HepG2 (cell line): ENCODE measurements around the gene C17orf58. TPM values are rescaled to one million over a fixed set of nuclear protein-coding genes. Genes with fewer than 3 reads are reported as not detected.

Source experiments
- ATAC-seq: fragments of 200-7000 bp; cut with Tn5 transposase; 3 replicates; pipeline ENCODE4 v1.9.1; 2020; ENCODE audit warnings: mild to moderate bottlenecking, moderate library complexity
- BruUV-seq: library from RNA; stranded (reverse); fragments of 400-500 nt; replicated peaks from 2 replicates; lab custom pipeline; 2021; lab: Mats Ljungman, UMichigan
- CTCF ChIA-PET: fragments of 300-600 bp; formaldehyde crosslinking; extraction: SDS; loops from one replicate; lab custom pipeline; 2021; ENCODE audit warnings: low total read pairs, inconsistent platforms, low intra/inter-chr PET ratio; lab: Yijun Ruan, JAX
- POLR2A ChIA-PET: fragments of 350-600 bp; sonication (Branson Sonifier 250); formaldehyde crosslinking; loops from one replicate; lab custom pipeline; 2020; ENCODE audit warnings: antibody characterized with exemption, inconsistent platforms; lab: Yijun Ruan, JAX
- DNase-seq: peaks from one replicate; pipeline ENCODE4 v3.0.0-alpha.2; 2015; ENCODE audit warnings: low spot score
- FAIRE-seq: peaks from 3 replicates; lab custom pipeline; 2011; peaks lifted over from hg19 to GRCh38; lab: Jason Lieb, UNC
- H2AFZ ChIP-seq: one replicate; pipeline ENCODE4 v1.6.1; 2011; ENCODE audit warnings: low read length, inconsistent platforms
- H3K27ac ChIP-seq: fragments of 300-600 bp; 3 replicates; pipeline ENCODE4 v1.8.0; 2011; ENCODE audit warnings: mixed run types, mild to moderate bottlenecking, mixed read lengths, low read length, inconsistent platforms; ENCODE audit not compliant: insufficient read depth; ENCODE audit errors: extremely low read length
- H3K27me3 ChIP-seq, 2 experiments: fragments of 200-600 bp in 1 of 2; 2 replicates in 1 of 2; 3 replicates in 1 of 2; pipeline versions ENCODE4 v1.6.0 to v1.8.0; 2011; ENCODE audit warnings: low read length in 2 of 2, mild to moderate bottlenecking in 2 of 2, moderate library complexity in 2 of 2, inconsistent platforms in 1 of 2; ENCODE audit not compliant: insufficient read depth in 2 of 2, control insufficient read depth in 1 of 2
- H3K36me3 ChIP-seq, 2 experiments: fragments of 200-600 bp in 1 of 2; replicated peaks in 1 of 2; 2 replicates in 1 of 2; 3 replicates in 1 of 2; pipeline versions ENCODE4 v1.5.1 to v1.8.0; 2011; ENCODE audit warnings: low read length in 2 of 2, inconsistent platforms in 1 of 2; ENCODE audit not compliant: insufficient read depth in 2 of 2, control insufficient read depth in 1 of 2
- H3K4me1 ChIP-seq: 2 replicates; pipeline ENCODE4 v1.5.1; 2012; ENCODE audit warnings: low read length, inconsistent platforms; ENCODE audit not compliant: insufficient read depth
- H3K4me2 ChIP-seq: 2 replicates; pipeline ENCODE4 v1.6.0; 2011; ENCODE audit warnings: low read depth, low read length, inconsistent platforms
- H3K4me3 ChIP-seq, 3 experiments: fragments of 200-600 bp in 1 of 3; sonication (generic), shearing (Covaris generic) in 1 of 3; replicated peaks in 1 of 3; 2 replicates each; pipeline ENCODE4 v1.5.1; 2011 to 2016; ENCODE audit warnings: low read length in 3 of 3, inconsistent platforms in 2 of 3, low read depth in 2 of 3, mild to moderate bottlenecking in 2 of 3, control low read depth in 1 of 3, mixed read lengths in 1 of 3; ENCODE audit not compliant: insufficient read depth in 1 of 3
- H3K79me2 ChIP-seq: one replicate; pipeline ENCODE4 v1.6.1; 2011; ENCODE audit warnings: low read length, inconsistent platforms; ENCODE audit not compliant: insufficient read depth
- H3K9ac ChIP-seq: 2 replicates; pipeline ENCODE4 v1.6.0; 2011; ENCODE audit warnings: mild to moderate bottlenecking, low read depth, low read length, inconsistent platforms; ENCODE audit not compliant: insufficient read depth
- H3K9me3 ChIP-seq: 2 replicates; pipeline ENCODE4 v1.5.1; 2012; ENCODE audit warnings: mild to moderate bottlenecking, low read length
- H4K20me1 ChIP-seq: 2 replicates; pipeline ENCODE4 v1.6.0; 2011; ENCODE audit warnings: inconsistent platforms, mild to moderate bottlenecking, low read length, moderate library complexity; ENCODE audit not compliant: insufficient read depth
- ERF ChIP-seq: IDR thresholded peaks from 2 replicates; pipeline ENCODE4 v1.6.1; 2018; ENCODE audit warnings: missing biosample characterization, missing genetic modification reagents
- FOXA1 ChIP-seq, 2 experiments: fragments of 450-650 bp in 1 of 2; sonication (generic) in 1 of 2; formaldehyde crosslinking in 1 of 2; IDR thresholded peaks; 2 replicates each; pipeline versions ENCODE4 v1.4.0 to v1.6.1; 2016 to 2020; ENCODE audit warnings: missing genetic modification reagents in 1 of 2
- KLF9 ChIP-seq: IDR thresholded peaks from 2 replicates; pipeline ENCODE4 v1.6.1; 2016; ENCODE audit warnings: low read depth
- PAWR ChIP-seq: sonication (generic); formaldehyde crosslinking; IDR thresholded peaks from 2 replicates; pipeline ENCODE4 v1.4.0; 2020; ENCODE audit warnings: missing genetic modification reagents, mild to moderate bottlenecking, borderline replicate concordance
- SSRP1 ChIP-seq: IDR thresholded peaks from 2 replicates; pipeline ENCODE4 v1.6.1; 2016; ENCODE audit warnings: control low read depth
- ZNF124 ChIP-seq: sonication (generic); formaldehyde crosslinking; IDR thresholded peaks from 2 replicates; pipeline ENCODE4 v1.4.0; 2020; ENCODE audit warnings: missing genetic modification reagents
- ZNF350 ChIP-seq: sonication (generic); formaldehyde crosslinking; IDR thresholded peaks from 2 replicates; pipeline ENCODE4 v1.4.0; 2020; ENCODE audit warnings: mild to moderate bottlenecking, low read depth, missing genetic modification reagents, borderline replicate concordance
- ZNF382 ChIP-seq: sonication (generic); formaldehyde crosslinking; IDR thresholded peaks from 2 replicates; pipeline ENCODE4 v1.5.0; 2020; ENCODE audit warnings: missing genetic modification reagents, mild to moderate bottlenecking, borderline replicate concordance
- ZNF7 ChIP-seq: IDR thresholded peaks from 2 replicates; pipeline ENCODE4 v1.6.1; 2016; ENCODE audit warnings: missing biosample characterization, missing genetic modification reagents
- ZNF775 ChIP-seq: sonication (generic); formaldehyde crosslinking; IDR thresholded peaks from 2 replicates; pipeline ENCODE4 v1.4.0; 2020; ENCODE audit warnings: missing genetic modification reagents, mild to moderate bottlenecking, moderate library complexity, borderline replicate concordance
- WGBS: methylation state at CpG from one replicate; pipeline ENCODE4 v1.1.6; 2017; ENCODE audit warnings: low lambda C conversion rate; 5-methylcytosine and 5-hydroxymethylcytosine counted together
- in situ Hi-C: cut with HindIII; loops from 2 replicates; pipeline ENCODE4 v1.10.0; 2017; ENCODE audit warnings: low pct_unique_long_range_greater_than_20kb; ENCODE audit not compliant: extremely low pct_ligation_motif_present
- intact Hi-C: fragments of 100-400 bp; cut with micrococcal nuclease; formaldehyde crosslinking; loops from one replicate; pipeline ENCODE4 v1.10.0; 2022; ENCODE audit not compliant: unreplicated experiment
- polyA plus RNA-seq, 8 experiments: library from polyadenylated mRNA; depleted of rRNA in 3 of 8; stranded (reverse) in 7 of 8; unstranded in 1 of 8; fragments of >200 nt; fragmentation: Illumina TruSeq in 4 of 8; extraction: Trizol in 4 of 8; gene quantifications; 2 replicates each; pipeline versions ENCODE4 v1.2.1 to v1.2.3, GENCODE V29; 2011 to 2016; ENCODE audit warnings: low read depth in 4 of 8, missing spikeins in 1 of 8, mixed read lengths in 1 of 8; ENCODE audit not compliant: insufficient read depth in 1 of 8
- total RNA-seq, 5 experiments: library from RNA; depleted of rRNA; stranded (reverse); fragments of >200 nt; fragmentation: Illumina TruSeq; extraction: Trizol; gene quantifications; 2 replicates each; pipeline ENCODE4 v1.2.3, GENCODE V29; 2016; ENCODE audit warnings: low read depth in 1 of 5
- TF ChIP-seq, protein P1 (sequence below): sonication (generic); formaldehyde crosslinking; IDR thresholded peaks from 2 replicates; pipeline ENCODE4 v1.8.1; 2023; ENCODE audit warnings: mild to moderate bottlenecking, missing genetic modification reagents
- TF ChIP-seq, protein P2 (sequence below): sonication (generic); formaldehyde crosslinking; IDR thresholded peaks from 2 replicates; pipeline ENCODE4 v1.4.0; 2020; ENCODE audit warnings: mild to moderate bottlenecking, missing genetic modification reagents

The C17orf58 gene
- total and polyA plus RNA-seq, 2 of the 13 experiments (the other 11 are each of a cell fraction or from before 2014, with no cell fraction given): 15.6 to 15.8 TPM

DNA sequence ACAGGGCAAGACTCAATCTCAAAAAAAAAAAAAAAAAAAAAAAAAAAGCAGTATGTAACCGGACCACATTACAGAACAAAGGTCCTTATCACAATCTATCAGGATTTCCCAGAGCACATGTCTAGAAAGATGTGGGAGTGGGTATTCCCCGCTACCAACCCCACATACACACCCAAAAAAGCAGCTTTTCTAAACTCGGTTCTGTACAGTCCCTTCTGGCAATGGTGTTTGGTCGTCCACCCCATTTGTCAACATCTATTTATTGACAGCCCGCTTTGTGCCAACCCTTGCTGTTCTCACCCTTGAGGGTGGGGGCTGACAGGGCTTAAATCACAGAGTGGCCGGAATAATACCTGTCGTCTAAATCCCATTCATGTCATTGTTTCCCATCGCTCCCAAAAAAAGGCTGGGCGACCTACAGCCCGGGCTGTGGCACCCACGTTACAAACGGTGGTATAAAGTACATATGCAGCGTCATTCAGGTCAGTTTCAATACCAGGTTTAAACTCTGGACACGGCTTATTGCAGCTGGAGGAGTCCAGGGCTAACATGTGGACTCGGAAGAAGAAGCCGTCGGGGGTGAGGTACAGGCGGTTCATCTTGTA lies 3.6 kb downstream of the C17orf58 start (continued):
- TF ChIP-seq, protein P1, sequence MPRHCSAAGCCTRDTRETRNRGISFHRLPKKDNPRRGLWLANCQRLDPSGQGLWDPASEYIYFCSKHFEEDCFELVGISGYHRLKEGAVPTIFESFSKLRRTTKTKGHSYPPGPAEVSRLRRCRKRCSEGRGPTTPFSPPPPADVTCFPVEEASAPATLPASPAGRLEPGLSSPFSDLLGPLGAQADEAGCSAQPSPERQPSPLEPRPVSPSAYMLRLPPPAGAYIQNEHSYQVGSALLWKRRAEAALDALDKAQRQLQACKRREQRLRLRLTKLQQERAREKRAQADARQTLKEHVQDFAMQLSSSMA (CRISPR knock-in tag): 0 out of 2 replicates have a peak, but pooled peaks have one; percentile 18
- TF ChIP-seq ZNF350 (CRISPR knock-in tag) (peak; percentile 41; the same call in 1 of the 2 replicates), ZNF775 (CRISPR knock-in tag) (0 out of 2 replicates have a peak, but pooled peaks have one; percentile 48), FOXA1 (IDR thresholded peaks at IDR 0.05) (no peak), FOXA1 (CRISPR knock-in tag; IDR thresholded peaks at IDR 0.05) (no peak), SSRP1 (0 out of 2 replicates have a peak, but pooled peaks have one; percentile 17), ZNF382 (no peak), KLF9 (CRISPR knock-in tag) (no peak), ZNF7 (no peak), PAWR (CRISPR knock-in tag) (0 out of 2 replicates have a peak, but pooled peaks have one; percentile 71), ZNF124 (CRISPR knock-in tag) (no peak)
- TF ChIP-seq, protein P2, sequence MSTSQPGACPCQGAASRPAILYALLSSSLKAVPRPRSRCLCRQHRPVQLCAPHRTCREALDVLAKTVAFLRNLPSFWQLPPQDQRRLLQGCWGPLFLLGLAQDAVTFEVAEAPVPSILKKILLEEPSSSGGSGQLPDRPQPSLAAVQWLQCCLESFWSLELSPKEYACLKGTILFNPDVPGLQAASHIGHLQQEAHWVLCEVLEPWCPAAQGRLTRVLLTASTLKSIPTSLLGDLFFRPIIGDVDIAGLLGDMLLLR (CRISPR knock-in tag): peak; percentile 2; the same call in 1 of the 2 replicates
- TF ChIP-seq, all 625 proteins: peak for 46

DNA sequence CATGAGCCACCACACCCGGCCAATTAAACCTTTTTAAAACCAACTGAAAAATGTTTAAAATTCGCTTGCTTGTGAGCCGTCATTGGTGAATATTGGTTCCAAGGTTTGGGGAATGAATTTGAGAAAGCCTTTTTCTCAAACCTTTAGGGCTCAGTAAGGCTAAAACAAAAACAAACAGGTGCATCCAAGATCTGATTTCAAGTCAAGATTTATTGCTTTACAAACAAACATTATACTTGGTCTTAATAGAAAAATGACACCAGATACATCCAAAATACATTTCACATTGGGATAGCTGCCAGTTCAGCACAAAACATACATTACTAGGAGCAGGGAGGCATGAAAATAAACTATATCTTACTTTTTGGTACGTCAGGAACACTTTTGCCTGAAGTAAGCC lies 5.4 kb downstream of the C17orf58 start:
- ChIA-PET CTCF (no interaction called here), POLR2A (interaction anchor here (0.9 kb wide), 1 partner anchor 29 kb away, joined by 3 read pairs; no protein-coding TSS in a partner anchor)
- no peak overlapping the region for H3K4me2 ChIP-seq
- FAIRE-seq (no peak), ATAC-seq (no peak), DNase-seq (no peak)
- no peak for TF ChIP-seq ERF (CRISPR knock-in tag)
- intact Hi-C loops: no loop called here
- no peaks in the 10 kb centered on the region for H4K20me1 ChIP-seq
- no peak overlapping the region for H3K4me3 ChIP-seq
- no peak overlapping the region for H3K9ac ChIP-seq
- no peak overlapping the region for H3K27ac ChIP-seq
- H3K4me1 ChIP-seq: peaks cover 26% of the 10 kb centered on the region
- 95% methylated on average over 4 of the region's 4 CpGs for WGBS
- peaks cover 0 to 6% of the 10 kb centered on the region in 2 experiments; a peak in 1 of 5 replicates for H3K27me3 ChIP-seq
- no peaks in the 10 kb centered on the region for H3K36me3 ChIP-seq
- no peaks in the 10 kb centered on the region for H3K79me2 ChIP-seq
- H3K9me3 ChIP-seq: no peaks in the 10 kb centered on the region
- in situ Hi-C loops: no loop called here
- H2AFZ ChIP-seq: no peak overlapping the region
- no TSS peak for BruUV-seq
